HG02798 (cell line): ENCODE measurements around the gene CRIP2.

Source experiments
- ATAC-seq: cut with Tn5 transposase; IDR thresholded peaks from one replicate; pipeline ENCODE4 v1.9.1; 2021; ENCODE audit warnings: mild to moderate bottlenecking; ENCODE audit not compliant: unreplicated experiment, poor library complexity

Gene CRIP2

GRCh38 chr14:105475269-105476096 is 862 bp downstream of the CRIP2 start:
- ATAC-seq = no peak

DNA sequence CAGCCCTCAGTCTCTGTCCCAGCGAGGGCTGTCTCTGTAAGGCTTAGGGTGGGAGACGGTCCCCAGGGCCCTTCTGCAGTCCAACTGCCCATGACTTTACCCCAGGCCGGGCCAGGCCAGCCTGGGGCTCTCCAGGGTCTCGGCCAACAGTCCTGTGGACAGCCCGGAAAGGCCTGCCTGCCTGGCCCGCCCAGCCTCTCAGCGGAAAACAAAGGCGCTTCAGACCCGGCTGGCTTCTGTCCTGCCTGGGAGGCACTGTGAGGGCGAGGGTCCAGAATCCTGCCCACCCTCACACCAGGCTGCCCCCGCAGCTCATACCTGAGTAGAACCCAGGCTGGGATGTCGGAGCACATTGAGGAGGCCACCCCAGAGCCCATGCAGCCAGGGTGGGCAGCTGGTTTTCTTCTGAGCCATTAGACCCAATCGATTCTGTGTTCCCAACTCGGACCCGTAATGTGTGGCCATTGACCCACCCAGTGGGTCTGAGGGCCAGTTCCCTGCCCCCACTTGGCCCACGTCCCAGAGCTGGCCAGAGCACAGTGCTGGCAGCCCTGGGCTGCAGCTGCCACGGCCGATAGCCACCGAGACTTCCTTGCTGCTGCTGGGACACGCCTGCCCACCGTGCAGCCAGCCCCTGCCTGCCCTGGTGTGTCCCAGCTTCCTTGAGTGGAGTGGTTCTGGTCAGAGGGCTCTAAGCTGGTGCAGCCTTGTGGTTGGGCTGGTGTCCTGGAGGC is 1.6 kb downstream of the CRIP2 start:
- ATAC-seq = no peak

DNA sequence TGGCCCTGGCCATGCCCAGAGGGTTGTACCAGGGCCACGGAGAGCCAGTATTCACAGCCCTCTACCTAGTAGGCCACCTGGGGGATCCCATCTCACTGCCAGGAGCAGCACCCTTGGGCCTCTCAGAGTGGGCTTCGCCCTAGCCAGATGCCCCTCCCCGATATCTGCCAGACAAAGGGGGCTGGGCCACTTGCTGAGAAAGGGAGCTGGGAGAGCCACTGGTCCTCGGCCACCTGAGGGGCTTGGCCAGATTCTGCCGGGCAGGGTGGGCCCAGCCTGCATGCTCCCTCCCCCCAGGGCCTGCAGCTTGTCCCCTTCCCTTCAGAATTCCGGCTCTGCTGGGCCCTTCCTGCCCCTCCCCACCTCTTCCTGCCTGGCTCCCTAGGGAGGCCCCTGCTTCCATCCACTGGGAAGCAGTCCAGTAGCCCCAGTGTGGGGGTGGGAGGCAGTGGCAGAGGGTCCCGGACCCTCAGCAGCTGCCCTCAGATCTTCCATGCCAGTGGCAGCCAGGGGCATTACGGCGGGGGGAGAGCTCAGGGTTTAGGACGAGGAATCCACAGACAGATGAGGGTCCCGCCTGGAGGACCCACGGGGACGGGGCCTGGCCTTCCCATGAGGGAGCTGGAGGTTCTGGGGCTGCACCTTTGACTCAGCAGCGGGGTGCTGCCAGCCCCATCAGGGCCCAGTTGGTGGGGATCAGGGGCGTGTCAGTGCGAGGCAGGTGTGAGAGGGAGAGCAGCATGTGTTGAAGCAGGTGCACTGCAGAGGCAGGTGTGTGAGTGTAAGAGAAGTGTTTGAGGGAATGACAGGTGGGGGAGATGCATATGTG is 2.4 kb downstream of the CRIP2 start:
- no peak for ATAC-seq

GRCh38 chr14:105477660-105478397 is 3.2 kb downstream of the CRIP2 start:
- ATAC-seq = no peak

DNA sequence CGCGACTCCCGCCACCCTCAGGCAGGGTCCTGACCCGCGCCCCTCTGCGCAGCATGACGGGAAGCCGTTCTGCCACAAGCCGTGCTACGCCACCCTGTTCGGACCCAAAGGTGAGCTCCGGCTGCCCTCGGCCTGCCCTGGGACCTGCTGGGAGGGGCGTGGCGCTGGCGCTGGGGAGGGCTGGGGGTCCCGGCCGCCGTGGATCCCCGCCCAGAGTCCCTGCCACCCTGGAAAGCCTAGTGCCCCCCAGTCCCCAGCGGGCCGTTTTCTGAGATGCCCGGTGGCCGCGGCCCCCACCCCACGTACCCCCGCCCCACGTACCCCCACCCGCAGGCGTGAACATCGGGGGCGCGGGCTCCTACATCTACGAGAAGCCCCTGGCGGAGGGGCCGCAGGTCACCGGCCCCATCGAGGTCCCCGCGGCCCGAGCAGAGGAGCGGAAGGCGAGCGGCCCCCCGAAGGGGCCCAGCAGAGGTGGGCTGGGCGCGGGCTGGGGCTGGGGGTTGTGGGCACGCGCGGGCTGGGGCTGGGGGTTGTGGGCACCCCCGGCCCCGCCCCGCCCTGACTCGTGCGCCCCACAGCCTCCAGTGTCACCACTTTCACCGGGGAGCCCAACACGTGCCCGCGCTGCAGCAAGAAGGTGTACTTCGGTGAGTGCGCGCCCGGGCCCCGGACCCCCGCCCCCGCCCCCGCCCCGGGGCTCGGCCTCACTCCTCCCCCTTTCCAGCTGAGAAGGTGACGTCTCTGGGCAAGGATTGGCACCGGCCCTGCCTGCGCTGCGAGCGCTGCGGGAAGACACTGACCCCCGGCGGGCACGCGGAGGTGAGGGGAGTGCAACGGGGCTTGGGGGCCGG is 4.0 kb downstream of the CRIP2 start:
- no peak for ATAC-seq

- no peak for ATAC-seq
Observed at GRCh38 chr14:105479431-105480158, 5.0 kb downstream of the CRIP2 start.

DNA sequence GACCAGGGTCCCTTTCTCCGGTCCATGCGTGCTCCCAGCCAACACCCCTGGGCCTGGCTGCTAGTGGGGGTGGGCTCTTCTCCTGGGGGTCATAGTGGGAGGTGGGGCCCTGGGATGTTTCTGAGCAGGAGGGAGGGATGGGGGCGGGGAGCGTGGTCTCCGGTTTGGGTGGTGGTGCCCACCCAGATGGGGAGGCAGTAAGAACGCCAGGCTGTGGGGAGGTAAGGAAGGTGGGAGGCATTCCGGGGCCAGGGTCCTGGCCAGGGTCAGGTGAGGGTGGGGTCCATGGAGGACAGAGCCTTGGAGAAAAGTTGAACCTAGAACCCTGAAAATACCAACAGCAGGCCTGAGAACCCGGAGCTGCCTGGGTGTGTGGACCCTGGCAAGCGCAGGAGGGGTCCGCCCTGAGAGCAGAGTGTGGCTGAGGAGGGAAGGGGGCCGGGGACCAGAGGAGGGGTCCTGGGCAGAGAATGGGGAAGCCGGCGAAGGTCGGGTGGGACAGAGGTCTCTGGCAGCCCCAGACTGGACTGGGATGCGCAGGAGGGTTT is 5.7 kb downstream of the CRIP2 start:
- ATAC-seq = no peak

GRCh38 chr14:105480807-105481801 is 6.5 kb downstream of the CRIP2 start:
- ATAC-seq = peak; percentile 58

DNA sequence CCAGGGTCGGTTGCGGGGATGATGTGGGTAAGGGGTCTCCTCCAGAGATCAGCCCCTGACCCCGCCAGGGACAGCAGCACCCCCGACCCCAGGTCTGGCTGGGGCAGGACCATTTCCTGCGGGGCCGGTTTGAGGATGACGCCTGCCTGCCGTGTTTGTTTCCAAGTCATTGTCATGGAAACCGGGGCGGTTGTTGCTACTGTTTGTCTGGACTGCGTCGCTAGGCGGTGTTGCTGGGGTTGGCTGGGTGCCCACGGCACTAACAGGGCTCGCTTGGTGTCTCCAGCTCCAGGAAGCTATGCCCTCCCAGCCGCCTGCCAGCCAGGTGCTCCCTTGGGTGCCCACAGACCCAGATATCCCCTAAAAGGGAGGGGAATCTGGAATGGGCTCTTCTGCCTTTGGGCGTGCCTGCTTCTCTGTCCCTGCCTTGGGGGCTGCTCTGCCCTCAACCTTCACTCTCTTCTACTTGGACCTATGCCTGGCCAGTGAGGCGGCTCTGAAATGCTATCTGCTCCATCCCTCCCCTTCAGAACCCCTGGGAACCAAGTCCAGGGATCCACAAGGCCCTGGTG is 7.4 kb downstream of the CRIP2 start:
- ATAC-seq = peak; percentile 44

GRCh38 chr14:105482486-105483110 is 8.0 kb downstream of the CRIP2 start:
- ATAC-seq = no peak

DNA sequence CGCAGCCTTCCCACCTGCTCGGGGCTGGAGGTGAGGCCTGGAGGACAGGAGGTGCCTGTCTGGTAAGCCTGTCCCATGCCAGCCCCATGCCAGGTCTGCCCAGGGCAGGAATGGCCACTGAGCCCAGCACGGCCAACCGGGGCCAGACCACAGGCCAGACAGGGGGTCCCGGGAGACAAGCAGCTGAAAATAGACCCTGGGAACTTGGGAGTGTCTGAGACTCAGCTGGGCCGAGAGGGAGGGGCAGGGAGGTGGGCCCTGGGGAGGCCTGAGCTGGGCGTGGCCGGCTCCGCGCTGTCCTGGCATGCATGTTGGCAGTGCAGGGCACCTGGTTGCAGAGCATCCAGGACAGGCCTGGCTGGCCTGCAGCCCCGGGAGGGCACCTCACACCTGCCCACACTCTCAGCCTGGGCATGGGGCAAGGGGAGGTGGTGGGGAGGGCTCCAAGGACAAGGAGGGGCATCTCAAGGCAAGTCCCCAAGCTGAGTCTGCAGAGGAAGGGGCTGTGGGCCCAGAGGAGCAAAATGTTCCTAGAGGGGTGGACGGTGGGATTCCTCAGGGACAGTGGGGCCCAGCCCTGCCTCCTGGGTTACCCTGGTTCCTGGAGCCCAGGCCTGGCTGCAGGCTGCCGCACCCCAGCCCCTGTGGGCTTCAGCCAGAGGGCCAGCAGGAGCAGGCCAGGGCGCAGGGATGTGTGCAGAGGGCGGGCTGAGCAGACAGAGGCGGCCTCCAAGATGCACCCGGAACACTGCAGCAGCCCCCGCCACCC is 8.9 kb downstream of the CRIP2 start:
- ATAC-seq = no peak

DNA sequence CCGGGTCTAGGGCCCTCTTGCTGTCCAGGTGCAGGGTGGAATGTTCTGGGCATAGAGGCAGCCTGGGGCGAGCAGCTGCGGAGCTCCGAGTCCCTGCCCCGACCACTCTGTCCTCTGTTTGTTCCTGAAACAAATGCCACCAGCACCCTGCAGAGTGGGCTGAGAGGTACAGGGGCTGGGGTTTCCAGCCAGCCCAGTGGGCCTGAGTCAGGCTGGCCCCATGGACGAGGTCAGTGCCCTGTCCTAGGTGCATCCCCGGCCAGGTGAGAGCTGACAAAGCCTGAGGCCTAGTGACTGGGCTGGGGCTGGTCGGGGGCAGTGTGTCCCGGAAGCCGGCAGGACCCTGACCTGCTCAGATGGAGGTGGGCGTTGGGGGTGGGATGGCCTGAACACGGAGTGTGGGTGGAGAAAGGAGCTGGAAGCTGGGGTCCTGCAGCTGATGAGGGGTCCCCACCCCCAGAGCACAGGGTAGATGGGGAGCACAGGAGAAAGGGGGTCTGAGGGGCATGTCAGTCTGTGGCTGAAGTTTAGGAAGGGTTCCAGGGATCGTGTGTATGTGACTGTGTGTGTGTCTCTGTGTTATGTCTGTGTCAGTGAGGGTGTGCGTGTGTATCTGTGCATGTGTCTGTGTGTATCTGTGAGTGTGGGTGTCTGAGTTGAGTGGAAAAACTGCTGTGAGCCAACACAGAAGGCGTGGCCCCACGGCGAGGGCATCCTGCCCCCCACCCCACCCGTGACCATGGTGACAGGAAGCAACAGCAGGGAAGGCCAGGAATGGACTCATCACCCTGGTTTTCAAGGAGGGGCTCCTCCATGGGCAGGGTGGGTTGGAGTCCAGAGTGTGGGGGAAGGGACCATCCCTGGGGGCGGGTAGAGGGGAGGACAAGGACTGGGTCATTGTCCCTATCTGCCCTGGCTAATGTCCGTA is 9.7 kb downstream of the CRIP2 start:
- ATAC-seq = no peak

GRCh38 chr14:105484997-105485393 is 10.4 kb downstream of the CRIP2 start:
- no peak for ATAC-seq

- no peak for ATAC-seq
Observed at GRCh38 chr14:105485739-105486162, 11.1 kb downstream of the CRIP2 start.
